GM18517 (cell line): ENCODE measurements around the gene RMND5A.

Experiments
- ATAC-seq: cut with Tn5 transposase; IDR thresholded peaks from one replicate; pipeline ENCODE4 v1.9.1; 2021; ENCODE audit warnings: mild to moderate bottlenecking, moderate library complexity; ENCODE audit not compliant: unreplicated experiment

The RMND5A gene

DNA sequence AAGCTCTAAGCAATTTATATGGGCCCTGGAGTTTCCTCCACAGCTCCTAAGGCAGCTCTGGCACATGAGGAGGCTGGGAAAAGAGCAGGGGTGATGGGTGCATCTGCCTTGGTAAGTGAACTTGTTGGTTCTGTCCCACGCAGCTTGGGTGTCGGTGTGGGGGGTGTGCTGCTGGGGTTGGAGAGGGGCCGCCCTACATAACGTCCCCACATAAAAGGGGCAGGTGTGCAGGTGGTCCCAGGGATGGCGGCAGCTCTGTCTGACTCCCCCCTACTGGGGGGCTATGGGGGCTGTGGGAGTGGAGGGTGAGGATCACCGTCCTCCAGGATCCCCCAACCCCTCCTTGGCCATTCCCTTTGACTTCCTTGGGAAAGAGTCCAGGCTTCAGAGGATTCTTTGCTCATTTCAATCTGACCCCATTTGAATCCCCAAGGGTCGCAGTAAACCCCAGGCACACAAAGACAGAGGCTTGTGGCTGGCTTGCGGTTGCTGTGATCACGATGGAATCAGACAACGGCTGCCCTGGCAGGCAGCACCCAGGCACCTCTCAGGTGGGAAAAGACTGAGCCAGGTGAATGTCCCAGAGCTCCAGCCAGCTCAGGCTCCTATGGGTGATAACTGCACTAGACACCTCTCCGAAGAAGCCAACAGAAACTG is 105.1 kb downstream of the RMND5A start:
- no peak for ATAC-seq

DNA sequence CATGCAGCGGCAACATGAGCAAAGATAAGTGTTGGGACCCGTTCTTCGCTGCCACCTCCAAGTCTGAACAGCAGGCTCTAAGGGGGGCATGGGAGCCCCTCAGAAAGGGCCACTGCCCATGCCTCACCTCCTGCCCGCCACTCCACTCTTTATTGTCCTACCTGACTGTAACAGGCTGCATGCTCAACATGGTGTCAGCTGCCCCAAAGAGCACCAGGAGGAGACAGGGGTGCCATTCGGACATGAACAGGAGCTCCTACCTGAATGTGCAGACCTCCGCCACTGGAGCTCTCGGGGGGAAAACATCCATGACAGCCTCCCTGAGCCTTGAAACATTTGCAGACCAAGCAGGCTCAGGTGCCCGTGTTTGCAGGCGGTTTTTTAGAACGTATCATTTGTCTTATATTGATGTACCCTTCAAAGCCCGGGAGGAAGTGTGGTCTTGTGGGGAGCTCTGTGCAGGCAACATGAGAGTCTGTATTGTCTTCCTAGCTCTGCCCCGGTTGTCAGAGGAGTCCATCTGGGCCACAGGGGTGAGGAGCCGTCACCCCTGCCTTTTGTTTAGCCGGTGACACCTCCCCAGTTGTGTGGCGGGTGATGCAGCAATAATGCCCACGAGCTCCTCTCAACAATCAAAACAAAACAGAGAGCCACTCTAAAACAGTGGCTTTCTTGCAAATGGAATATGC is 105.7 kb downstream of the RMND5A start:
- ATAC-seq: no peak

DNA sequence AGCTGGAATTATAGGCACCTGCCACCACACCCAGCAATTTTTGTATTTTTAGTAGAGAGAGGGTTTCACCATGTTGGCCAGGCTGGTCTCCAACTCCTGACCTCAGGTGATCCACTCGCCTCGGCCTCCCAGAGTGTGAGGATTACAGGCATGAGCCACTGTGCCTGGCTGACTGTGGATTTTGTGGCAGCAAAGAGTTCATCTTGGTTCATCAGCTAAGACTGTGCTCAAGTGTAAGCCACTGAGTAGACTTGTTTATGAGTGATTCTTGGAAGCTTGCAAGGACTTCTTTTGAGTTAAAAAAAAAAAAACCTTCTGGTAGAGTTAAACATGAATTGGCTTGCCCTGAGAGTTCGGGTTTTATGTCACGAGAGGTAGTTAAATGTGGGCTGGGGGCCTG is 106.9 kb downstream of the RMND5A start:
- ATAC-seq: no peak
